H9 (cell line): ENCODE data around the gene SCARB2. TPM values are rescaled to one million over a fixed set of nuclear protein-coding genes. Genes with fewer than 3 reads are reported as not detected.

ENCODE experiments used
- DNase-seq: peaks from one replicate; pipeline ENCODE4 v3.0.0-alpha.2; 2017
- H2AFZ ChIP-seq: one replicate; pipeline ENCODE4 v1.6.1; 2013; ENCODE audit warnings: mild to moderate bottlenecking, low read length, control low read depth, moderate library complexity
- H2AK5ac ChIP-seq: 2 replicates; pipeline ENCODE4 v1.6.1; 2013; ENCODE audit warnings: low read length, control low read depth, mixed read lengths; ENCODE audit not compliant: insufficient read length
- H2BK120ac ChIP-seq: one replicate; pipeline ENCODE4 v1.6.1; 2013; ENCODE audit warnings: low read depth, mild to moderate bottlenecking, low read length, control low read depth, inconsistent platforms; ENCODE audit not compliant: poor library complexity, severe bottlenecking
- H2BK12ac ChIP-seq: 2 replicates; pipeline ENCODE4 v1.6.1; 2013; ENCODE audit warnings: low read length, control low read depth, mixed read lengths, low read depth; ENCODE audit not compliant: insufficient read length
- H2BK15ac ChIP-seq: 2 replicates; pipeline ENCODE4 v1.6.1; 2013; ENCODE audit warnings: low read depth, low read length, control low read depth
- H2BK20ac ChIP-seq: one replicate; pipeline ENCODE4 v1.6.1; 2013; ENCODE audit warnings: low read depth, mild to moderate bottlenecking, low read length, control low read depth, inconsistent platforms; ENCODE audit not compliant: poor library complexity, severe bottlenecking
- H2BK5ac ChIP-seq: 2 replicates; pipeline ENCODE4 v1.6.1; 2013; ENCODE audit warnings: low read length, control low read depth, mixed read lengths; ENCODE audit not compliant: insufficient read length
- H3K14ac ChIP-seq: 2 replicates; pipeline ENCODE4 v1.6.1; 2013; ENCODE audit warnings: low read length, control low read depth; ENCODE audit not compliant: insufficient read depth
- H3K18ac ChIP-seq: 2 replicates; pipeline ENCODE4 v1.6.1; 2013; ENCODE audit warnings: low read depth, mild to moderate bottlenecking, mixed read lengths, low read length, control low read depth; ENCODE audit not compliant: insufficient read length
- H3K23ac ChIP-seq: 2 replicates; pipeline ENCODE4 v1.6.1; 2013; ENCODE audit warnings: low read length, control low read depth, mixed read lengths, low read depth; ENCODE audit not compliant: insufficient read length
- H3K23me2 ChIP-seq: 2 replicates; pipeline ENCODE4 v1.6.1; 2013; ENCODE audit warnings: low read depth, mild to moderate bottlenecking, mixed read lengths, low read length, control low read depth; ENCODE audit not compliant: insufficient read length, poor library complexity, severe bottlenecking
- H3K27ac ChIP-seq: 2 replicates; pipeline ENCODE4 v1.5.1; 2013; ENCODE audit warnings: low read length, control low read depth, mixed read lengths, low read depth; ENCODE audit not compliant: insufficient read length
- H3K27me3 ChIP-seq: 2 replicates; pipeline ENCODE4 v1.6.1; 2013; ENCODE audit warnings: low read length, control low read depth, inconsistent platforms; ENCODE audit not compliant: insufficient read depth
- H3K4ac ChIP-seq: 2 replicates; pipeline ENCODE4 v1.6.1; 2013; ENCODE audit warnings: low read depth, mild to moderate bottlenecking, control low read depth, inconsistent platforms, low read length, moderate library complexity
- H3K4me1 ChIP-seq: 2 replicates; pipeline ENCODE4 v1.6.1; 2013; ENCODE audit warnings: low read length, control low read depth, inconsistent platforms; ENCODE audit not compliant: insufficient read depth
- H3K4me2 ChIP-seq: 2 replicates; pipeline ENCODE4 v1.6.1; 2013; ENCODE audit warnings: low read length, control low read depth, mixed read lengths; ENCODE audit not compliant: insufficient read length, insufficient read depth
- H3K56ac ChIP-seq: 2 replicates; pipeline ENCODE4 v1.6.1; 2013; ENCODE audit warnings: low read depth, mild to moderate bottlenecking, mixed read lengths, low read length, control low read depth; ENCODE audit not compliant: insufficient read length
- H3K79me1 ChIP-seq: 2 replicates; pipeline ENCODE4 v1.6.1; 2013; ENCODE audit warnings: low read depth, mild to moderate bottlenecking, moderate library complexity, low read length, control low read depth, inconsistent platforms; ENCODE audit not compliant: insufficient read depth, poor library complexity, severe bottlenecking
- H3K79me2 ChIP-seq: 2 replicates; pipeline ENCODE4 v1.6.1; 2013; ENCODE audit warnings: low read length, control low read depth, inconsistent platforms; ENCODE audit not compliant: insufficient read depth
- H3K9ac ChIP-seq: 2 replicates; pipeline ENCODE4 v1.6.1; 2013; ENCODE audit warnings: low read length, control low read depth, mixed read lengths; ENCODE audit not compliant: insufficient read length; ENCODE audit errors: extremely low read depth
- H3K9me3 ChIP-seq: one replicate; pipeline ENCODE4 v1.6.1; 2013; ENCODE audit warnings: low read depth, low read length, inconsistent platforms; ENCODE audit not compliant: control insufficient read depth
- H3T11ph ChIP-seq: one replicate; pipeline ENCODE4 v1.6.1; 2013; ENCODE audit warnings: mild to moderate bottlenecking, low read length, control low read depth, inconsistent platforms
- H4K20me1 ChIP-seq: one replicate; pipeline ENCODE4 v1.6.1; 2013; ENCODE audit not compliant: control insufficient read depth, insufficient read length, insufficient read depth
- H4K5ac ChIP-seq: 2 replicates; pipeline ENCODE4 v1.6.1; 2013; ENCODE audit warnings: low read depth, mild to moderate bottlenecking, mixed read lengths, low read length, control low read depth; ENCODE audit not compliant: insufficient read length
- H4K8ac ChIP-seq: replicated peaks from 2 replicates; pipeline ENCODE4 v1.6.1; 2013; ENCODE audit warnings: low read length, control low read depth, mixed read lengths, low read depth; ENCODE audit not compliant: insufficient read length
- H4K91ac ChIP-seq: 2 replicates; pipeline ENCODE4 v1.6.1; 2013; ENCODE audit warnings: low read depth, mild to moderate bottlenecking, moderate library complexity, mixed read lengths, low read length, control low read depth; ENCODE audit not compliant: insufficient read length
- H3K27ac Mint-ChIP-seq, 3 experiments: 2 replicates in 2 of 3; 3 replicates in 1 of 3; pipeline ENCODE4 v1.8.0; 2020 to 2021; ENCODE audit warnings: mixed read lengths in 3 of 3, mild to moderate bottlenecking in 1 of 3, moderate library complexity in 1 of 3
- H3K27me3 Mint-ChIP-seq: 2 replicates; pipeline ENCODE4 v1.8.0; 2021; ENCODE audit warnings: low read depth, mild to moderate bottlenecking, moderate library complexity, mixed read lengths
- H3K36me3 Mint-ChIP-seq, 3 experiments: 2 replicates in 2 of 3; 3 replicates in 1 of 3; pipeline ENCODE4 v1.8.0; 2020 to 2021; ENCODE audit warnings: low read depth in 3 of 3, mixed read lengths in 3 of 3; ENCODE audit not compliant: insufficient read depth in 1 of 3
- H3K4me1 Mint-ChIP-seq, 2 experiments: 2 replicates each; pipeline ENCODE4 v1.8.0; 2020; ENCODE audit warnings: mixed read lengths in 2 of 2
- H3K4me3 Mint-ChIP-seq, 2 experiments: 2 replicates in 1 of 2; 3 replicates in 1 of 2; pipeline ENCODE4 v1.8.0; 2020 to 2021; ENCODE audit warnings: mild to moderate bottlenecking in 2 of 2, mixed read lengths in 2 of 2, moderate library complexity in 1 of 2
- H3K9me3 Mint-ChIP-seq, 2 experiments: 2 replicates in 1 of 2; 3 replicates in 1 of 2; pipeline ENCODE4 v1.8.0; 2020; ENCODE audit warnings: mild to moderate bottlenecking in 2 of 2, mixed read lengths in 2 of 2, moderate library complexity in 1 of 2
- CTCF ChIP-seq: fragments of 200-600 bp; sonication (generic); conservative IDR thresholded peaks from 3 replicates; pipeline ENCODE4 v1.8.0; 2021; ENCODE audit warnings: antibody characterized with exemption, mild to moderate bottlenecking
- WGBS: extraction: QIAGEN DNeasy Blood & Tissue Kit; methylation state at CpG from one replicate; pipeline ENCODE4 v1.1.7; 2013; ENCODE audit warnings: missing lambda C conversion rate, low lambda C conversion rate, mixed read lengths; ENCODE audit not compliant: insufficient read length; ENCODE audit errors: extremely low coverage; 5-methylcytosine and 5-hydroxymethylcytosine counted together
- total RNA-seq: library from RNA; stranded (reverse); gene quantifications from 2 replicates; pipeline ENCODE4 v1.2.1, GENCODE V29; 2021

The SCARB2 gene
- total RNA-seq, 1 experiment from 2014 or later: 36.4 TPM

GRCh38 chr4:76147454-76148141 is 66.0 kb downstream of the SCARB2 start:
- no peaks in the 10 kb centered on the region for H3K27me3 Mint-ChIP-seq
- no peaks in the 10 kb centered on the region for H3K9me3 ChIP-seq
- H4K8ac ChIP-seq: no peak overlapping the region
- TF ChIP-seq CTCF: no peak
- H3K9ac ChIP-seq: peak overlapping the region; percentile 82
- no peak overlapping the region for H3K23ac ChIP-seq
- DNase-seq: peak; percentile 94
- no peaks in the 10 kb centered on the region for H4K20me1 ChIP-seq
- peak overlapping the region; percentile 93; the same call in 1 of the 2 replicates for H3K14ac ChIP-seq
- no peak overlapping the region for H3T11ph ChIP-seq
- H2BK20ac ChIP-seq: no peak overlapping the region
- no peak overlapping the region for H2BK15ac ChIP-seq
- no CpG with 5 or more reads among the region's 31 CpGs for WGBS
- peak overlapping the region; percentile 91 for H3K18ac ChIP-seq
- no peak overlapping the region for H2BK12ac ChIP-seq
- H3K27me3 ChIP-seq: no peaks in the 10 kb centered on the region
- H3K27ac ChIP-seq: peak overlapping the region; percentile 1
- H4K91ac ChIP-seq: no peak overlapping the region
- no peaks in the 10 kb centered on the region for H3K9me3 Mint-ChIP-seq
- H2BK120ac ChIP-seq: no peak overlapping the region
- H3K4me2 ChIP-seq: peak overlapping the region; percentile 89
- no peak overlapping the region for H3K56ac ChIP-seq
- H2AFZ ChIP-seq: no peak overlapping the region
- H3K79me1 ChIP-seq: peaks cover under 1% of the 10 kb centered on the region
- H2AK5ac ChIP-seq: no peak overlapping the region
- H3K23me2 ChIP-seq: peaks cover 10% of the 10 kb centered on the region
- no peak overlapping the region for H4K5ac ChIP-seq
- peaks cover 23% of the 10 kb centered on the region; the same call in 1 of the 2 replicates for H3K79me2 ChIP-seq
- peaks cover 19 to 24% (median 21%) of the 10 kb centered on the region in 3 experiments for H3K36me3 Mint-ChIP-seq
- H3K4me1 Mint-ChIP-seq: peaks cover 18 to 24% of the 10 kb centered on the region in 2 experiments
- H3K4ac ChIP-seq: no peak overlapping the region
- H3K27ac Mint-ChIP-seq: peak overlapping the region; percentile 97 to 99 (median 98)
- H3K4me1 ChIP-seq: no peaks in the 10 kb centered on the region
- no peak overlapping the region for H2BK5ac ChIP-seq
- H3K4me3 Mint-ChIP-seq: peak overlapping the region; percentile 89 to 97
